Hepatocyte (in vitro differentiated cells): ENCODE results near the gene DNAI2. TPM values are rescaled to one million over a fixed set of nuclear protein-coding genes. Genes with fewer than 3 reads are reported as not detected.

ENCODE experiments used
- DNase-seq: peaks from one replicate; pipeline ENCODE4 v3.0.0-alpha.2; 2016; ENCODE audit warnings: low spot score
- H2AFZ ChIP-seq: fragments of 200-600 bp; sonication (generic); 2 replicates; pipeline ENCODE4 v1.6.0; 2016; ENCODE audit warnings: antibody characterized with exemption, mild to moderate bottlenecking
- H3K27ac ChIP-seq: fragments of 200-600 bp; sonication (generic); 2 replicates; pipeline ENCODE4 v1.5.1; 2016; ENCODE audit warnings: mild to moderate bottlenecking
- H3K27me3 ChIP-seq: fragments of 200-600 bp; sonication (generic); 2 replicates; pipeline ENCODE4 v1.6.1; 2016
- H3K36me3 ChIP-seq: fragments of 200-600 bp; sonication (generic); replicated peaks from 2 replicates; pipeline ENCODE4 v1.5.1; 2016; ENCODE audit warnings: low read depth; ENCODE audit not compliant: insufficient read depth
- H3K4me1 ChIP-seq: fragments of 200-600 bp; sonication (generic); 2 replicates; pipeline ENCODE4 v1.5.1; 2016; ENCODE audit warnings: mild to moderate bottlenecking, moderate library complexity; ENCODE audit not compliant: insufficient read depth
- H3K4me2 ChIP-seq: fragments of 200-600 bp; sonication (generic); 2 replicates; pipeline ENCODE4 v1.6.0; 2016
- H3K4me3 ChIP-seq: fragments of 200-600 bp; sonication (generic); 2 replicates; pipeline ENCODE4 v1.5.1; 2016; ENCODE audit warnings: mild to moderate bottlenecking
- H3K79me2 ChIP-seq: fragments of 200-600 bp; sonication (generic); 2 replicates; pipeline ENCODE4 v1.6.0; 2017; ENCODE audit warnings: mild to moderate bottlenecking
- H3K9me2 ChIP-seq: fragments of 200-600 bp; sonication (generic); replicated peaks from 2 replicates; pipeline ENCODE4 v1.6.0; 2017; ENCODE audit warnings: mild to moderate bottlenecking; ENCODE audit not compliant: insufficient read depth
- H3K9me3 ChIP-seq: fragments of 200-600 bp; sonication (generic); 2 replicates; pipeline ENCODE4 v1.5.1; 2016; ENCODE audit warnings: low read depth, mild to moderate bottlenecking
- H4K20me1 ChIP-seq: fragments of 200-600 bp; sonication (generic); 2 replicates; pipeline ENCODE4 v1.6.0; 2016; ENCODE audit warnings: mild to moderate bottlenecking; ENCODE audit not compliant: insufficient read depth, poor library complexity, severe bottlenecking
- CTCF ChIP-seq: fragments of 200-600 bp; sonication (generic); IDR thresholded peaks from 2 replicates; pipeline ENCODE4 v1.5.1; 2016; ENCODE audit warnings: antibody characterized with exemption, mild to moderate bottlenecking; ENCODE audit not compliant: poor library complexity
- EZH2 ChIP-seq: fragments of 200-600 bp; sonication (generic); IDR thresholded peaks from 2 replicates; pipeline ENCODE4 v1.6.1; 2016; ENCODE audit warnings: antibody characterized with exemption, mild to moderate bottlenecking, borderline replicate concordance
- EZH2phosphoT487 ChIP-seq: fragments of 200-600 bp; sonication (generic); IDR thresholded peaks from one replicate; pipeline ENCODE4 v1.6.1; 2018; ENCODE audit warnings: antibody characterized with exemption, mild to moderate bottlenecking, low read depth, moderate library complexity; ENCODE audit not compliant: unreplicated experiment, severe bottlenecking
- WGBS: methylation state at CpG from one replicate; pipeline ENCODE4 v1.1.6; 2016; ENCODE audit warnings: low lambda C conversion rate; ENCODE audit errors: missing lambda C conversion rate; 5-methylcytosine and 5-hydroxymethylcytosine counted together
- polyA plus RNA-seq: library from polyadenylated mRNA; unstranded; fragments of >200 nt; fragmentation: Nextera tagmentation; extraction: Ambion mirVana; gene quantifications from 2 replicates; pipeline ENCODE4 v1.2.1, GENCODE V29; 2016
- total RNA-seq: library from RNA; depleted of rRNA; stranded (reverse); fragments of >200 nt; gene quantifications from 2 replicates; pipeline ENCODE4 v1.2.3, GENCODE V29; 2014

The DNAI2 gene
- total and polyA plus RNA-seq, 2 experiments from 2014 or later, result not detected

GRCh38 chr17:74227271-74228080, 46.6 kb upstream of the DNAI2 start:
- TF ChIP-seq EZH2, result no peak
- no peak for TF ChIP-seq CTCF
- no peak for TF ChIP-seq EZH2phosphoT487
- Histone ChIP-seq H3K27ac (no peak overlapping the region), H2AFZ (no peak overlapping the region), H3K27me3 (no peaks in the 10 kb centered on the region), H3K9me2 (no peaks in the 10 kb centered on the region), H3K79me2 (no peaks in the 10 kb centered on the region), H3K4me2 (no peak overlapping the region), H3K4me3 (no peak overlapping the region), H3K36me3 (no peaks in the 10 kb centered on the region), H4K20me1 (no peaks in the 10 kb centered on the region), H3K9me3 (no peaks in the 10 kb centered on the region), H3K4me1 (no peaks in the 10 kb centered on the region)
- 89% methylated on average over 10 of the region's 10 CpGs for WGBS
- no peak for DNase-seq

GRCh38 chr17:74228306-74228978, 45.6 kb upstream of the DNAI2 start:
- Histone ChIP-seq H2AFZ (no peak overlapping the region), H3K79me2 (no peaks in the 10 kb centered on the region), H3K27ac (no peak overlapping the region), H4K20me1 (no peaks in the 10 kb centered on the region), H3K9me2 (no peaks in the 10 kb centered on the region), H3K27me3 (no peaks in the 10 kb centered on the region), H3K4me3 (no peak overlapping the region), H3K36me3 (no peaks in the 10 kb centered on the region), H3K9me3 (no peaks in the 10 kb centered on the region), H3K4me1 (no peaks in the 10 kb centered on the region), H3K4me2 (no peak overlapping the region)
- TF ChIP-seq EZH2phosphoT487 (no peak), CTCF (no peak), EZH2 (no peak)
- DNase-seq, result no peak
- WGBS, result 71% methylated on average over 5 of the region's 5 CpGs

- 94% methylated on average over 16 of the region's 16 CpGs for WGBS
- no peak for TF ChIP-seq CTCF
- no peak for TF ChIP-seq EZH2
- TF ChIP-seq EZH2phosphoT487, result no peak
Observed at GRCh38 chr17:74230896-74231295, 43.1 kb upstream of the DNAI2 start.

More at GRCh38 chr17:74230896-74231295, 43.1 kb upstream of the DNAI2 start:
- no peaks in the 10 kb centered on the region for H3K36me3 ChIP-seq
- H3K4me2 ChIP-seq, result no peak overlapping the region
- no peak overlapping the region for H2AFZ ChIP-seq
- H3K27ac ChIP-seq, result no peak overlapping the region
- DNase-seq, result no peak
- H3K79me2 ChIP-seq, result no peaks in the 10 kb centered on the region
- H3K27me3 ChIP-seq, result no peaks in the 10 kb centered on the region
- H3K4me1 ChIP-seq, result no peaks in the 10 kb centered on the region
- H3K9me2 ChIP-seq, result no peaks in the 10 kb centered on the region
- no peaks in the 10 kb centered on the region for H3K9me3 ChIP-seq
- no peak overlapping the region for H3K4me3 ChIP-seq
- no peaks in the 10 kb centered on the region for H4K20me1 ChIP-seq
